DND-41 (cell line): ENCODE measurements around the gene NR5A2.

Source experiments
- ATAC-seq: fragments of 200-7000 bp; cut with Tn5 transposase; 3 replicates; pipeline ENCODE4 v1.9.1; 2021; ENCODE audit warnings: low read depth; ENCODE audit not compliant: insufficient read depth
- DNase-seq: peaks from one replicate; pipeline ENCODE4 v3.0.0-alpha.2; 2020
- H2AFZ ChIP-seq: 2 replicates; pipeline ENCODE4 v1.6.0; 2012; ENCODE audit warnings: low read depth, low read length
- H3K27ac ChIP-seq: 2 replicates; pipeline ENCODE4 v1.5.1; 2012; ENCODE audit warnings: low read length, inconsistent platforms
- H3K27me3 ChIP-seq: fragments of 200-600 bp; sonication (generic); 2 replicates; pipeline ENCODE4 v1.6.0; 2012; ENCODE audit warnings: low read length, mild to moderate bottlenecking, inconsistent platforms; ENCODE audit not compliant: insufficient read depth, poor library complexity
- H3K36me3 ChIP-seq: 2 replicates; pipeline ENCODE4 v1.5.1; 2012; ENCODE audit warnings: low read length, inconsistent platforms; ENCODE audit not compliant: insufficient read depth
- H3K4me1 ChIP-seq: 2 replicates; pipeline ENCODE4 v1.5.1; 2012; ENCODE audit warnings: mild to moderate bottlenecking, low read length; ENCODE audit not compliant: insufficient read depth
- H3K4me2 ChIP-seq: 2 replicates; pipeline ENCODE4 v1.6.0; 2012; ENCODE audit warnings: mild to moderate bottlenecking, moderate library complexity, low read length, inconsistent platforms; ENCODE audit not compliant: insufficient read depth
- H3K4me3 ChIP-seq, 2 experiments: fragments of 200-600 bp in 1 of 2; shearing (Covaris generic) in 1 of 2; 2 replicates each; pipeline ENCODE4 v1.5.1; 2012 to 2016; ENCODE audit warnings: inconsistent platforms in 2 of 2, low read length in 2 of 2, mild to moderate bottlenecking in 2 of 2, low read depth in 1 of 2, moderate library complexity in 1 of 2
- H3K79me2 ChIP-seq: 2 replicates; pipeline ENCODE4 v1.6.0; 2012; ENCODE audit warnings: low read length, inconsistent platforms; ENCODE audit not compliant: insufficient read depth
- H3K9ac ChIP-seq: 2 replicates; pipeline ENCODE4 v1.6.0; 2012; ENCODE audit warnings: low read depth, mild to moderate bottlenecking, inconsistent platforms, low read length, moderate library complexity
- H3K9me3 ChIP-seq: 2 replicates; pipeline ENCODE4 v1.5.1; 2012; ENCODE audit warnings: low read length, moderate library complexity, mild to moderate bottlenecking, inconsistent platforms; ENCODE audit not compliant: insufficient read depth, severe bottlenecking
- H4K20me1 ChIP-seq: 2 replicates; pipeline ENCODE4 v1.6.0; 2012; ENCODE audit warnings: low read length; ENCODE audit not compliant: insufficient read depth
- EZH2 ChIP-seq: IDR thresholded peaks from 3 replicates; pipeline ENCODE4 v1.6.1; 2012; ENCODE audit warnings: borderline replicate concordance, low read depth, mild to moderate bottlenecking, moderate library complexity, low read length, inconsistent platforms; ENCODE audit not compliant: severe bottlenecking
- TF ChIP-seq, protein P1 (sequence below): IDR thresholded peaks from 2 replicates; pipeline ENCODE4 v1.5.1; 2012; ENCODE audit warnings: borderline replicate concordance, low read length, moderate library complexity, mild to moderate bottlenecking; ENCODE audit not compliant: poor library complexity, severe bottlenecking; ENCODE audit errors: extremely low read depth

Gene NR5A2

DNA sequence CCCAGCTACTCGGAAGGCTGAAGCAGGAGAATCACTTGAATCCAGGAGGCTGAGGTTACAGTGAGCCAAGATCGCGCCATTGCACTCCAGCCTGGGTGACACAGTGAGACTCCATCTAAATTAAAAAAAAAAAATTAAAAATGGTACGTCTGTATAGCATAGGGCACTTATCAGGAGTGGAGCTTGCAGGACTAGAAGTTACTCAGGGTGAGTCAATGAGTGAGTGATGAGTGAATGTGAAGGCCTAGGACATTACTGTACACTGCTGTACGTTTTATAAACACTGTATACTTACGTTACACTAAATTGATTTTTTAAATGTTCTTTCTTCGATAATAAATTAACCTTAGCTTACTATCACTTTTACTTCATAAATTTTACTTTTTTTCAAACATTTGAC, 183.6 kb downstream of the NR5A2 start:
- no peak for DNase-seq
- Histone ChIP-seq H3K27me3 (peaks cover 7% of the 10 kb centered on the region), H4K20me1 (no peaks in the 10 kb centered on the region), H2AFZ (no peak overlapping the region), H3K36me3 (no peaks in the 10 kb centered on the region), H3K79me2 (no peaks in the 10 kb centered on the region), H3K9me3 (no peaks in the 10 kb centered on the region), H3K9ac (no peak overlapping the region), H3K27ac (no peak overlapping the region), H3K4me1 (no peaks in the 10 kb centered on the region), H3K4me2 (no peak overlapping the region), H3K4me3 (no peak overlapping the region)
- no peak for TF ChIP-seq EZH2
- TF ChIP-seq, protein P1, sequence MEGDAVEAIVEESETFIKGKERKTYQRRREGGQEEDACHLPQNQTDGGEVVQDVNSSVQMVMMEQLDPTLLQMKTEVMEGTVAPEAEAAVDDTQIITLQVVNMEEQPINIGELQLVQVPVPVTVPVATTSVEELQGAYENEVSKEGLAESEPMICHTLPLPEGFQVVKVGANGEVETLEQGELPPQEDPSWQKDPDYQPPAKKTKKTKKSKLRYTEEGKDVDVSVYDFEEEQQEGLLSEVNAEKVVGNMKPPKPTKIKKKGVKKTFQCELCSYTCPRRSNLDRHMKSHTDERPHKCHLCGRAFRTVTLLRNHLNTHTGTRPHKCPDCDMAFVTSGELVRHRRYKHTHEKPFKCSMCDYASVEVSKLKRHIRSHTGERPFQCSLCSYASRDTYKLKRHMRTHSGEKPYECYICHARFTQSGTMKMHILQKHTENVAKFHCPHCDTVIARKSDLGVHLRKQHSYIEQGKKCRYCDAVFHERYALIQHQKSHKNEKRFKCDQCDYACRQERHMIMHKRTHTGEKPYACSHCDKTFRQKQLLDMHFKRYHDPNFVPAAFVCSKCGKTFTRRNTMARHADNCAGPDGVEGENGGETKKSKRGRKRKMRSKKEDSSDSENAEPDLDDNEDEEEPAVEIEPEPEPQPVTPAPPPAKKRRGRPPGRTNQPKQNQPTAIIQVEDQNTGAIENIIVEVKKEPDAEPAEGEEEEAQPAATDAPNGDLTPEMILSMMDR = no peak
- ATAC-seq = no peak

DNA sequence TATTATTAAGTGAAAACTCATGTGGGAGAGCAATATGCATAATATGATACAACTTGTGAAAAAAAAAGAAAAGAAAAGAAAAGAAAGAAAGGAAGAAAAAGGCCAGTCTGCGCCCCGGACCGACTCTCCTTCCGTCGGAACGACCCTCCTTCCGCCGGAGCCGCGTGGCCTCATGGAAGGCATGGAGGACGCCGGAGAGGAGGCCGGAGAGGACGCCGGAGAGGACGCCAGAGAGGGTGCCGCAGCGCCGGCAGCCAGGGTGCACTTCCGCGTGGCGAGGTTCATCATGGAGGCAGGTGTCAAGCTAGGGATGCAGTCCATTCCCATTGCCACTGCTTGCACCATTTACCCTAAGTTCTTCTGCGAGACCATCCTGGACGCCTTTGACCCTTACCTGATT, 185.9 kb downstream of the NR5A2 start:
- peaks cover 11% of the 10 kb centered on the region for H3K27me3 ChIP-seq
- no peak for TF ChIP-seq EZH2
- TF ChIP-seq, protein P1 = no peak
- H3K79me2 ChIP-seq = no peaks in the 10 kb centered on the region
- H3K36me3 ChIP-seq = no peaks in the 10 kb centered on the region
- H3K27ac ChIP-seq = no peak overlapping the region
- ATAC-seq (no peak), DNase-seq (no peak)
- H3K4me1 ChIP-seq = no peaks in the 10 kb centered on the region
- H3K9me3 ChIP-seq = no peaks in the 10 kb centered on the region
- H4K20me1 ChIP-seq = no peaks in the 10 kb centered on the region
- H3K4me2 ChIP-seq = no peak overlapping the region
- H3K9ac ChIP-seq = no peak overlapping the region
- no peak overlapping the region for H3K4me3 ChIP-seq
- no peak overlapping the region for H2AFZ ChIP-seq

DNA sequence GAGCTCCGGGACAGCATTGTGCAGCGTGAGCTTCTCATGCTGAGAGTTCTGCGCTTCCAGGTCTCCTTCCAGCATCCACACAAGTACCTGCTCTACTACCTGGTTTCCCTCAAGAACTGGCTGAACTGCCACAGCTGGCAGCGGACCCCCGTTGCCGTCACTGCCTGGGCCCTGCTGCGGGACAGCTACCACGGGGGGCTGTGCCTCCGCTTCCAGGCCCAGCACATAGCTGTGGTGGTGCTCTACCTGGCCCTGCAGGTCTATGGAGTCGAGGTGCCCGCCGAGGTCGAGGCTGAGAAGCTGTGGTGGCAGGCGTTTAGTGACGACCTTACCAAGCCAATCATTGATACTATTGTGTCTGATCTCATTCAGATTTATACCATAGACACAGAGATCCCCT, 186.4 kb downstream of the NR5A2 start:
- ATAC-seq (no peak), DNase-seq (no peak)
- Histone ChIP-seq H3K79me2 (no peaks in the 10 kb centered on the region), H4K20me1 (no peaks in the 10 kb centered on the region), H3K4me1 (no peaks in the 10 kb centered on the region), H3K4me2 (no peak overlapping the region), H3K4me3 (no peak overlapping the region), H3K9me3 (no peaks in the 10 kb centered on the region), H3K36me3 (no peaks in the 10 kb centered on the region), H3K27ac (no peak overlapping the region), H3K27me3 (peaks cover 9% of the 10 kb centered on the region), H2AFZ (no peak overlapping the region), H3K9ac (no peak overlapping the region)
- TF ChIP-seq, protein P1 = no peak
- TF ChIP-seq EZH2 = no peak

DNA sequence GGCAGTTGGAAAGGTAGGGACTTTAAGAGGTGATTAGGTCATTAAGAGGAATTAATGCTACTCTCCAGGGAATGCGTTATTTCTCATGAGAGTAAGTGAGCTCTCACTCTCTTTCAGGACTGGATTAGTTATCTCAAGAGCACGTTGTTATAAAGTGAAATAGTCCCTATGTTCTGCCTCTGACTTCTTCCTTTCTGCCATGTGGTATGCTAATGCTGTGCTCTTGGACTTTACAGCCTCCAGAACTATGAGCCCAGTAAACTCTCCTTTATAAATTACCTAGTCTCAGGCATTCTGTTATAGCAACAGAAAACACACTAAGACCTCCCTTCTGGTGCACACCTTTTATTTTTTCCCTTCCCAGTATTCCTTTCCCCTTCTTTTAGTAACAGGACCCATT, 187.8 kb downstream of the NR5A2 start:
- H3K27me3 ChIP-seq = peaks cover 7% of the 10 kb centered on the region
- H3K9ac ChIP-seq = no peak overlapping the region
- H3K9me3 ChIP-seq = no peaks in the 10 kb centered on the region
- ATAC-seq = no peak
- DNase-seq = no peak
- H3K36me3 ChIP-seq = no peaks in the 10 kb centered on the region
- H3K79me2 ChIP-seq = no peaks in the 10 kb centered on the region
- H3K4me3 ChIP-seq = no peak overlapping the region
- H3K4me1 ChIP-seq = no peaks in the 10 kb centered on the region
- no peak overlapping the region for H2AFZ ChIP-seq
- no peak overlapping the region for H3K27ac ChIP-seq
- H4K20me1 ChIP-seq = no peaks in the 10 kb centered on the region
- TF ChIP-seq, protein P1 = no peak
- no peak for TF ChIP-seq EZH2
- H3K4me2 ChIP-seq = no peak overlapping the region
